DND-41 (cell line): ENCODE data around the gene CLMN.

Experiments used
- ATAC-seq: fragments of 200-7000 bp; cut with Tn5 transposase; 3 replicates; pipeline ENCODE4 v1.9.1; 2021; ENCODE audit warnings: low read depth; ENCODE audit not compliant: insufficient read depth
- DNase-seq: peaks from one replicate; pipeline ENCODE4 v3.0.0-alpha.2; 2020
- H2AFZ ChIP-seq: 2 replicates; pipeline ENCODE4 v1.6.0; 2012; ENCODE audit warnings: low read depth, low read length
- H3K27ac ChIP-seq: 2 replicates; pipeline ENCODE4 v1.5.1; 2012; ENCODE audit warnings: low read length, inconsistent platforms
- H3K27me3 ChIP-seq: fragments of 200-600 bp; sonication (generic); 2 replicates; pipeline ENCODE4 v1.6.0; 2012; ENCODE audit warnings: low read length, mild to moderate bottlenecking, inconsistent platforms; ENCODE audit not compliant: insufficient read depth, poor library complexity
- H3K36me3 ChIP-seq: 2 replicates; pipeline ENCODE4 v1.5.1; 2012; ENCODE audit warnings: low read length, inconsistent platforms; ENCODE audit not compliant: insufficient read depth
- H3K4me1 ChIP-seq: 2 replicates; pipeline ENCODE4 v1.5.1; 2012; ENCODE audit warnings: mild to moderate bottlenecking, low read length; ENCODE audit not compliant: insufficient read depth
- H3K4me2 ChIP-seq: 2 replicates; pipeline ENCODE4 v1.6.0; 2012; ENCODE audit warnings: mild to moderate bottlenecking, moderate library complexity, low read length, inconsistent platforms; ENCODE audit not compliant: insufficient read depth
- H3K4me3 ChIP-seq, 2 experiments: fragments of 200-600 bp in 1 of 2; shearing (Covaris generic) in 1 of 2; 2 replicates each; pipeline ENCODE4 v1.5.1; 2012 to 2016; ENCODE audit warnings: inconsistent platforms in 2 of 2, low read length in 2 of 2, mild to moderate bottlenecking in 2 of 2, low read depth in 1 of 2, moderate library complexity in 1 of 2
- H3K79me2 ChIP-seq: 2 replicates; pipeline ENCODE4 v1.6.0; 2012; ENCODE audit warnings: low read length, inconsistent platforms; ENCODE audit not compliant: insufficient read depth
- H3K9ac ChIP-seq: 2 replicates; pipeline ENCODE4 v1.6.0; 2012; ENCODE audit warnings: low read depth, mild to moderate bottlenecking, inconsistent platforms, low read length, moderate library complexity
- H3K9me3 ChIP-seq: 2 replicates; pipeline ENCODE4 v1.5.1; 2012; ENCODE audit warnings: low read length, moderate library complexity, mild to moderate bottlenecking, inconsistent platforms; ENCODE audit not compliant: insufficient read depth, severe bottlenecking
- H4K20me1 ChIP-seq: 2 replicates; pipeline ENCODE4 v1.6.0; 2012; ENCODE audit warnings: low read length; ENCODE audit not compliant: insufficient read depth
- CTCF ChIP-seq: IDR thresholded peaks from 2 replicates; pipeline ENCODE4 v1.5.1; 2012; ENCODE audit warnings: borderline replicate concordance, low read length, moderate library complexity, mild to moderate bottlenecking; ENCODE audit not compliant: poor library complexity, severe bottlenecking; ENCODE audit errors: extremely low read depth
- EZH2 ChIP-seq: IDR thresholded peaks from 3 replicates; pipeline ENCODE4 v1.6.1; 2012; ENCODE audit warnings: borderline replicate concordance, low read depth, mild to moderate bottlenecking, moderate library complexity, low read length, inconsistent platforms; ENCODE audit not compliant: severe bottlenecking

The CLMN gene

GRCh38 chr14:95222870-95223398 is 96.8 kb downstream of the CLMN start:
- ATAC-seq (no peak), DNase-seq (no peak)
- Histone ChIP-seq H3K4me3 (no peak overlapping the region), H3K27me3 (no peaks in the 10 kb centered on the region), H3K9ac (no peak overlapping the region), H3K27ac (no peak overlapping the region), H3K4me1 (no peaks in the 10 kb centered on the region), H3K36me3 (no peaks in the 10 kb centered on the region), H3K4me2 (no peak overlapping the region), H3K79me2 (no peaks in the 10 kb centered on the region), H2AFZ (no peak overlapping the region), H3K9me3 (no peaks in the 10 kb centered on the region), H4K20me1 (no peaks in the 10 kb centered on the region)
- TF ChIP-seq CTCF (no peak), EZH2 (no peak)

GRCh38 chr14:95222151-95222631 is 97.5 kb downstream of the CLMN start:
- no peaks in the 10 kb centered on the region for H3K79me2 ChIP-seq
- no peak overlapping the region for H3K4me2 ChIP-seq
- no peaks in the 10 kb centered on the region for H3K4me1 ChIP-seq
- no peaks in the 10 kb centered on the region for H4K20me1 ChIP-seq
- H3K27ac ChIP-seq = no peak overlapping the region
- no peak overlapping the region for H2AFZ ChIP-seq
- H3K36me3 ChIP-seq = no peaks in the 10 kb centered on the region
- ATAC-seq = no peak
- TF ChIP-seq CTCF = no peak
- no peak for TF ChIP-seq EZH2
- DNase-seq = no peak
- H3K27me3 ChIP-seq = no peaks in the 10 kb centered on the region
- no peaks in the 10 kb centered on the region for H3K9me3 ChIP-seq
- H3K4me3 ChIP-seq = no peak overlapping the region
- no peak overlapping the region for H3K9ac ChIP-seq

- DNase-seq (no peak), ATAC-seq (no peak)
- TF ChIP-seq EZH2 (no peak), CTCF (no peak)
- H3K4me1 ChIP-seq = no peaks in the 10 kb centered on the region
- H3K36me3 ChIP-seq = no peaks in the 10 kb centered on the region
- no peak overlapping the region for H2AFZ ChIP-seq
- H3K4me3 ChIP-seq = no peak overlapping the region
- no peak overlapping the region for H3K9ac ChIP-seq
- H4K20me1 ChIP-seq = no peaks in the 10 kb centered on the region
- H3K27ac ChIP-seq = no peak overlapping the region
- H3K27me3 ChIP-seq = no peaks in the 10 kb centered on the region
- H3K9me3 ChIP-seq = no peaks in the 10 kb centered on the region
- no peak overlapping the region for H3K4me2 ChIP-seq
- no peaks in the 10 kb centered on the region for H3K79me2 ChIP-seq
Observed at GRCh38 chr14:95221531-95221930, 98.2 kb downstream of the CLMN start.
